Osteocyte (in vitro differentiated cells): Measurements from ENCODE around the gene MAPK4. TPM values are rescaled to one million over a fixed set of nuclear protein-coding genes. Genes with fewer than 3 reads are reported as not detected.

Experiments
- DNase-seq: peaks from one replicate; pipeline ENCODE4 v3.0.0; 2021; ENCODE audit warnings: mixed read lengths; ENCODE audit not compliant: unreplicated experiment; ENCODE audit errors: extremely low spot score
- H3K27ac Mint-ChIP-seq: one replicate; pipeline ENCODE4 v1.8.0; 2021; ENCODE audit warnings: mild to moderate bottlenecking, mixed read lengths; ENCODE audit not compliant: unreplicated experiment
- H3K27me3 Mint-ChIP-seq: one replicate; pipeline ENCODE4 v1.8.0; 2021; ENCODE audit warnings: mixed read lengths; ENCODE audit not compliant: unreplicated experiment
- H3K36me3 Mint-ChIP-seq: one replicate; pipeline ENCODE4 v1.8.0; 2021; ENCODE audit warnings: mixed read lengths; ENCODE audit not compliant: unreplicated experiment
- H3K4me1 Mint-ChIP-seq: one replicate; pipeline ENCODE4 v1.8.0; 2021; ENCODE audit warnings: mixed read lengths; ENCODE audit not compliant: unreplicated experiment
- H3K4me3 Mint-ChIP-seq: one replicate; pipeline ENCODE4 v1.8.0; 2021; ENCODE audit warnings: mild to moderate bottlenecking, moderate library complexity, mixed read lengths; ENCODE audit not compliant: unreplicated experiment
- H3K9me3 Mint-ChIP-seq: one replicate; pipeline ENCODE4 v1.8.0; 2021; ENCODE audit warnings: mixed read lengths; ENCODE audit not compliant: unreplicated experiment
- CTCF ChIP-seq: fragments of 200-600 bp; sonication (generic); IDR thresholded peaks from 2 replicates; pipeline ENCODE4 v1.5.0; 2021; ENCODE audit warnings: antibody characterized with exemption, mild to moderate bottlenecking, moderate library complexity
- total RNA-seq: library from RNA; stranded (reverse); gene quantifications from 2 replicates; pipeline ENCODE4 v1.2.1, GENCODE V29; 2021

MAPK4 gene
- total RNA-seq, 1 donor from 2014 or later: not detected

- H3K9me3 Mint-ChIP-seq: peaks cover 15% of the 10 kb centered on the region
- H3K27me3 Mint-ChIP-seq: no peaks in the 10 kb centered on the region
- no peaks in the 10 kb centered on the region for H3K4me1 Mint-ChIP-seq
- TF ChIP-seq CTCF: no peak
- no peak overlapping the region for H3K4me3 Mint-ChIP-seq
- H3K27ac Mint-ChIP-seq: no peak overlapping the region
- no peak for DNase-seq
- no peaks in the 10 kb centered on the region for H3K36me3 Mint-ChIP-seq
These were observed 94.3 kb downstream of the MAPK4 start for GRCh38 chr18:50654211-50654610.

GRCh38 chr18:50654658-50655550 is 95.0 kb downstream of the MAPK4 start:
- H3K27ac Mint-ChIP-seq: no peak overlapping the region
- H3K9me3 Mint-ChIP-seq: peaks cover 18% of the 10 kb centered on the region
- DNase-seq: no peak
- no peaks in the 10 kb centered on the region for H3K4me1 Mint-ChIP-seq
- H3K36me3 Mint-ChIP-seq: no peaks in the 10 kb centered on the region
- no peak overlapping the region for H3K4me3 Mint-ChIP-seq
- TF ChIP-seq CTCF: no peak
- no peaks in the 10 kb centered on the region for H3K27me3 Mint-ChIP-seq

- peaks cover 22% of the 10 kb centered on the region for H3K9me3 Mint-ChIP-seq
- no peak for TF ChIP-seq CTCF
- H3K36me3 Mint-ChIP-seq: no peaks in the 10 kb centered on the region
- H3K4me3 Mint-ChIP-seq: no peak overlapping the region
- no peak overlapping the region for H3K27ac Mint-ChIP-seq
- no peak for DNase-seq
- no peaks in the 10 kb centered on the region for H3K27me3 Mint-ChIP-seq
- H3K4me1 Mint-ChIP-seq: no peaks in the 10 kb centered on the region
These were observed 96.5 kb downstream of the MAPK4 start for GRCh38 chr18:50656396-50656795.

GRCh38 chr18:50656841-50657470 is 97.1 kb downstream of the MAPK4 start:
- H3K9me3 Mint-ChIP-seq: peaks cover 25% of the 10 kb centered on the region
- no peaks in the 10 kb centered on the region for H3K36me3 Mint-ChIP-seq
- H3K4me1 Mint-ChIP-seq: no peaks in the 10 kb centered on the region
- no peak overlapping the region for H3K4me3 Mint-ChIP-seq
- no peak for TF ChIP-seq CTCF
- no peak for DNase-seq
- no peak overlapping the region for H3K27ac Mint-ChIP-seq
- H3K27me3 Mint-ChIP-seq: no peaks in the 10 kb centered on the region

DNA sequence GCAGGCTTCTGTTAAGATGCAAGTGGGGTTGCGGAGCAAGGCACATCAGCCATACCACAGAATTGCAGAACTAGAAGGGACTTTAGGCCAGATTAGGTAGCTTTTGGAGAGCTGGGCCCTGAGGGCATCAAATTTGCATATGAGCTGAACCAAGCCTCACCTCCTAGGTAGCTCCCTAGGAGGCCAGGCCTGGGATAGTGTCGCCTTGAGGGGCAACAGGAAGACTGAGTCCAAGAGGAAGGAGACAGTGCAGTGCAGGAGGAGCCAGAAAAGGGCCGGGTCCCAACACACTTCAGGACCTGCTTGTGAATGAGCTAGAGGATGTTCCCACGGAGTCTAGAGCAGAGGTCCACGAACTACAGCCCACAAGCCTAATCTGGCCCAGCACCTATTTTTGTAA is 98.7 kb downstream of the MAPK4 start:
- Mint-ChIP-seq H3K4me3 (no peak overlapping the region), H3K36me3 (no peaks in the 10 kb centered on the region), H3K27ac (no peak overlapping the region), H3K27me3 (no peaks in the 10 kb centered on the region), H3K9me3 (peaks cover 34% of the 10 kb centered on the region), H3K4me1 (no peaks in the 10 kb centered on the region)
- no peak for DNase-seq
- no peak for TF ChIP-seq CTCF
